GM23338 (cell line): Measurements from ENCODE around the gene TFPI. TPM values are rescaled to one million over a fixed set of nuclear protein-coding genes. Genes with fewer than 3 reads are reported as not detected.

Experiments
- ATAC-seq: fragments of 200-7000 bp; cut with Tn5 transposase; 3 replicates; pipeline ENCODE4 v1.9.1; 2020
- DNase-seq: peaks from one replicate; pipeline ENCODE4 v3.0.0-alpha.2; 2015; ENCODE audit warnings: low spot score
- H2AFZ ChIP-seq: fragments of 200-600 bp; sonication (generic); 2 replicates; pipeline ENCODE4 v1.8.0; 2016; ENCODE audit warnings: antibody characterized with exemption, mild to moderate bottlenecking, moderate library complexity
- H3F3A ChIP-seq: fragments of 200-600 bp; sonication (generic); replicated peaks from 2 replicates; pipeline ENCODE4 v1.8.0; 2017; ENCODE audit warnings: antibody characterized with exemption, mixed run types, low read depth
- H3K27ac ChIP-seq: fragments of 200-600 bp; sonication (generic); 2 replicates; pipeline ENCODE4 v1.6.1; 2016; ENCODE audit warnings: low read depth
- H3K27me3 ChIP-seq: fragments of 200-600 bp; sonication (generic); 2 replicates; pipeline ENCODE4 v1.8.0; 2016; ENCODE audit warnings: mild to moderate bottlenecking, mixed run types, moderate library complexity; ENCODE audit not compliant: insufficient read depth
- H3K36me3 ChIP-seq: fragments of 200-600 bp; sonication (generic); 2 replicates; pipeline ENCODE4 v1.8.0; 2016; ENCODE audit warnings: mild to moderate bottlenecking; ENCODE audit not compliant: insufficient read depth
- H3K4me1 ChIP-seq: fragments of 200-600 bp; sonication (generic); 2 replicates; pipeline ENCODE4 v1.8.0; 2016; ENCODE audit warnings: mild to moderate bottlenecking, moderate library complexity; ENCODE audit not compliant: insufficient read depth
- H3K4me2 ChIP-seq: fragments of 200-600 bp; sonication (generic); 2 replicates; pipeline ENCODE4 v1.7.1; 2017; ENCODE audit warnings: mixed run types
- H3K4me3 ChIP-seq: fragments of 200-600 bp; sonication (generic); 2 replicates; pipeline ENCODE4 v1.6.1; 2016; ENCODE audit warnings: mixed run types
- H3K79me2 ChIP-seq: fragments of 200-600 bp; sonication (generic); replicated peaks from 2 replicates; pipeline ENCODE4 v1.8.0; 2017; ENCODE audit warnings: mild to moderate bottlenecking; ENCODE audit not compliant: insufficient read depth
- H3K9me2 ChIP-seq: fragments of 200-600 bp; sonication (generic); 2 replicates; pipeline ENCODE4 v1.8.0; 2017; ENCODE audit not compliant: insufficient read depth
- H4K20me1 ChIP-seq: fragments of 200-600 bp; sonication (generic); replicated peaks from 2 replicates; pipeline ENCODE4 v1.8.0; 2017; ENCODE audit warnings: mild to moderate bottlenecking; ENCODE audit not compliant: insufficient read depth
- H3K27ac Mint-ChIP-seq: 2 replicates; pipeline ENCODE4 v1.8.0; 2020; ENCODE audit warnings: inconsistent platforms, mild to moderate bottlenecking, moderate library complexity, mixed read lengths
- H3K27me3 Mint-ChIP-seq: 3 replicates; pipeline ENCODE4 v1.8.0; 2022; ENCODE audit warnings: low read depth, mild to moderate bottlenecking, moderate library complexity, mixed read lengths, inconsistent platforms; ENCODE audit not compliant: insufficient read depth, poor library complexity
- H3K36me3 Mint-ChIP-seq: 3 replicates; pipeline ENCODE4 v1.8.0; 2021; ENCODE audit warnings: low read depth, mild to moderate bottlenecking, inconsistent platforms, moderate library complexity, mixed read lengths
- H3K4me1 Mint-ChIP-seq: 3 replicates; pipeline ENCODE4 v1.8.0; 2020; ENCODE audit warnings: mild to moderate bottlenecking, inconsistent platforms, mixed read lengths
- H3K4me3 Mint-ChIP-seq: 3 replicates; pipeline ENCODE4 v1.8.0; 2021; ENCODE audit warnings: moderate library complexity, mild to moderate bottlenecking, inconsistent platforms, mixed read lengths
- H3K9me3 Mint-ChIP-seq: 3 replicates; pipeline ENCODE4 v1.8.0; 2020; ENCODE audit warnings: moderate library complexity, mild to moderate bottlenecking, inconsistent platforms, mixed read lengths
- CREB1 ChIP-seq: fragments of 250-450 bp; sonication (Bioruptor Pico); IDR thresholded peaks from 2 replicates; pipeline ENCODE4 v1.5.0; 2020; ENCODE audit warnings: low read depth, mild to moderate bottlenecking, moderate library complexity
- EZH2 ChIP-seq: fragments of 200-600 bp; sonication (generic); IDR thresholded peaks from one replicate; pipeline ENCODE4 v1.8.0; 2017; ENCODE audit warnings: antibody characterized with exemption, mild to moderate bottlenecking, low read depth; ENCODE audit not compliant: unreplicated experiment
- EZH2phosphoT487 ChIP-seq: fragments of 200-600 bp; sonication (generic); IDR thresholded peaks from one replicate; pipeline ENCODE4 v1.8.1; 2018; ENCODE audit warnings: antibody characterized with exemption; ENCODE audit not compliant: unreplicated experiment
- JUNB ChIP-seq: IDR thresholded peaks from one replicate; pipeline ENCODE4 v1.6.1; 2016; ENCODE audit warnings: antibody characterized with exemption; ENCODE audit not compliant: unreplicated experiment
- NANOG ChIP-seq: IDR thresholded peaks from 2 replicates; pipeline ENCODE4 v1.6.1; 2016; ENCODE audit warnings: antibody characterized with exemption, borderline replicate concordance
- POLR2AphosphoS5 ChIP-seq: IDR thresholded peaks from 2 replicates; pipeline ENCODE4 v1.6.1; 2016; ENCODE audit warnings: antibody characterized with exemption, low read depth
- STAT1 ChIP-seq: IDR thresholded peaks from one replicate; pipeline ENCODE4 v1.6.1; 2016; ENCODE audit warnings: antibody characterized with exemption; ENCODE audit not compliant: unreplicated experiment
- ZNF114 ChIP-seq: fragments of 250-450 bp; sonication (Bioruptor Pico); IDR thresholded peaks from 2 replicates; pipeline ENCODE4 v1.5.0; 2020; ENCODE audit warnings: mild to moderate bottlenecking, moderate library complexity
- ZNF331 ChIP-seq: fragments of 250-450 bp; sonication (Bioruptor Pico); IDR thresholded peaks from 2 replicates; pipeline ENCODE4 v1.5.0; 2020; ENCODE audit warnings: low read depth, mild to moderate bottlenecking, moderate library complexity
- polyA plus RNA-seq: library from polyadenylated mRNA; unstranded; fragments of >200 nt; fragmentation: Nextera tagmentation; extraction: Ambion mirVana; gene quantifications from 2 replicates; pipeline ENCODE4 v1.2.1, GENCODE V29; 2016
- total RNA-seq: library from RNA; depleted of rRNA; stranded (reverse); fragments of >200 nt; shearing (Covaris generic); gene quantifications from 2 replicates; pipeline ENCODE4 v1.2.3, GENCODE V29; 2014
- TF ChIP-seq, protein P1 (sequence below): IDR thresholded peaks from one replicate; pipeline ENCODE4 v1.6.1; 2018; ENCODE audit warnings: antibody characterized with exemption; ENCODE audit not compliant: unreplicated experiment
- TF ChIP-seq, protein P2 (sequence below): fragments of 250-450 bp; sonication (Bioruptor Pico); IDR thresholded peaks from 2 replicates; pipeline ENCODE4 v1.5.0; 2020; ENCODE audit warnings: mild to moderate bottlenecking, moderate library complexity
- TF ChIP-seq, protein P3 (sequence below), 2 experiments: fragments of 200-600 bp in 1 of 2; sonication (generic) in 1 of 2; conservative IDR thresholded peaks; 2 replicates each; pipeline versions ENCODE4 v1.5.1 to v1.6.1; 2016 to 2017; ENCODE audit warnings: antibody characterized with exemption in 2 of 2, low read depth in 2 of 2, mild to moderate bottlenecking in 2 of 2, moderate library complexity in 1 of 2
- TF ChIP-seq, protein P4 (sequence below): IDR thresholded peaks from 2 replicates; pipeline ENCODE4 v1.6.1; 2016; ENCODE audit warnings: antibody characterized with exemption

Gene TFPI
- total and polyA plus RNA-seq, 2 experiments from 2014 or later, result 1.8 to 1.9 TPM

DNA sequence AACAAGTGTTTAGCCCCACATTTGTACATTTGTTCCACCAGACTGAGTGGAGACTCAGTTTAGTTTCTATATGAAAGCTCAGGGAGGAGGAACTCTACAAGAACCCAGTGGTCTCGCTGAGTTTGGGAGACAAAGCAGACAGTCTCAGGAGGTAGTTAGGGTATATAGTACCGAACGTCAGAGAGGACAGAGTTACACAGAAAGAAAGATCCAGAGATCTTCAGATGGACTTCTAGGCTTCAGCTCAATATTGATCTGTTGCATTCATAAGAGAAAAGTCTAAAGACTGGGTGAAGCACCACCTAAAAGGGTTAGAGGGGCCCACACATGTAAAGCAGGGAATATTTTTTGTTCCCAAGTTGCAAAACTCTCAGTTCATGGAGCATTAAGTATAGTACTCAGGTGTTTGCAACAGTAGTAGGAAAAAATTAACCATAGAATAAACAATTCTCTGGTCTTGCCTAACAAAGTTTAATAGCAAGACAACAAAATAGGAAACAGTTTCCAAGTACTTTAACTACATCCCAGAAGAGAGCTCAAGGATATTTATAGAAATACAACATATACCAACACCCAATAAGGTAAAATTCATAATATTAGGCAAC, 4.2 kb downstream of the TFPI start:
- no peaks in the 10 kb centered on the region for H3K9me2 ChIP-seq
- Mint-ChIP-seq H3K9me3 (no peaks in the 10 kb centered on the region), H3K27me3 (no peaks in the 10 kb centered on the region), H3K36me3 (no peaks in the 10 kb centered on the region; the same call in 2 of the 3 replicates), H3K4me3 (no peak overlapping the region), H3K4me1 (peaks cover 20% of the 10 kb centered on the region), H3K27ac (no peak overlapping the region)
- H4K20me1 ChIP-seq, result no peaks in the 10 kb centered on the region
- no peaks in the 10 kb centered on the region for H3K27me3 ChIP-seq
- TF ChIP-seq ZNF114, result no peak
- TF ChIP-seq, protein P1, sequence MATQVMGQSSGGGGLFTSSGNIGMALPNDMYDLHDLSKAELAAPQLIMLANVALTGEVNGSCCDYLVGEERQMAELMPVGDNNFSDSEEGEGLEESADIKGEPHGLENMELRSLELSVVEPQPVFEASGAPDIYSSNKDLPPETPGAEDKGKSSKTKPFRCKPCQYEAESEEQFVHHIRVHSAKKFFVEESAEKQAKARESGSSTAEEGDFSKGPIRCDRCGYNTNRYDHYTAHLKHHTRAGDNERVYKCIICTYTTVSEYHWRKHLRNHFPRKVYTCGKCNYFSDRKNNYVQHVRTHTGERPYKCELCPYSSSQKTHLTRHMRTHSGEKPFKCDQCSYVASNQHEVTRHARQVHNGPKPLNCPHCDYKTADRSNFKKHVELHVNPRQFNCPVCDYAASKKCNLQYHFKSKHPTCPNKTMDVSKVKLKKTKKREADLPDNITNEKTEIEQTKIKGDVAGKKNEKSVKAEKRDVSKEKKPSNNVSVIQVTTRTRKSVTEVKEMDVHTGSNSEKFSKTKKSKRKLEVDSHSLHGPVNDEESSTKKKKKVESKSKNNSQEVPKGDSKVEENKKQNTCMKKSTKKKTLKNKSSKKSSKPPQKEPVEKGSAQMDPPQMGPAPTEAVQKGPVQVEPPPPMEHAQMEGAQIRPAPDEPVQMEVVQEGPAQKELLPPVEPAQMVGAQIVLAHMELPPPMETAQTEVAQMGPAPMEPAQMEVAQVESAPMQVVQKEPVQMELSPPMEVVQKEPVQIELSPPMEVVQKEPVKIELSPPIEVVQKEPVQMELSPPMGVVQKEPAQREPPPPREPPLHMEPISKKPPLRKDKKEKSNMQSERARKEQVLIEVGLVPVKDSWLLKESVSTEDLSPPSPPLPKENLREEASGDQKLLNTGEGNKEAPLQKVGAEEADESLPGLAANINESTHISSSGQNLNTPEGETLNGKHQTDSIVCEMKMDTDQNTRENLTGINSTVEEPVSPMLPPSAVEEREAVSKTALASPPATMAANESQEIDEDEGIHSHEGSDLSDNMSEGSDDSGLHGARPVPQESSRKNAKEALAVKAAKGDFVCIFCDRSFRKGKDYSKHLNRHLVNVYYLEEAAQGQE, result no peak
- TF ChIP-seq JUNB, result no peak
- no peak for TF ChIP-seq STAT1
- TF ChIP-seq, protein P2, sequence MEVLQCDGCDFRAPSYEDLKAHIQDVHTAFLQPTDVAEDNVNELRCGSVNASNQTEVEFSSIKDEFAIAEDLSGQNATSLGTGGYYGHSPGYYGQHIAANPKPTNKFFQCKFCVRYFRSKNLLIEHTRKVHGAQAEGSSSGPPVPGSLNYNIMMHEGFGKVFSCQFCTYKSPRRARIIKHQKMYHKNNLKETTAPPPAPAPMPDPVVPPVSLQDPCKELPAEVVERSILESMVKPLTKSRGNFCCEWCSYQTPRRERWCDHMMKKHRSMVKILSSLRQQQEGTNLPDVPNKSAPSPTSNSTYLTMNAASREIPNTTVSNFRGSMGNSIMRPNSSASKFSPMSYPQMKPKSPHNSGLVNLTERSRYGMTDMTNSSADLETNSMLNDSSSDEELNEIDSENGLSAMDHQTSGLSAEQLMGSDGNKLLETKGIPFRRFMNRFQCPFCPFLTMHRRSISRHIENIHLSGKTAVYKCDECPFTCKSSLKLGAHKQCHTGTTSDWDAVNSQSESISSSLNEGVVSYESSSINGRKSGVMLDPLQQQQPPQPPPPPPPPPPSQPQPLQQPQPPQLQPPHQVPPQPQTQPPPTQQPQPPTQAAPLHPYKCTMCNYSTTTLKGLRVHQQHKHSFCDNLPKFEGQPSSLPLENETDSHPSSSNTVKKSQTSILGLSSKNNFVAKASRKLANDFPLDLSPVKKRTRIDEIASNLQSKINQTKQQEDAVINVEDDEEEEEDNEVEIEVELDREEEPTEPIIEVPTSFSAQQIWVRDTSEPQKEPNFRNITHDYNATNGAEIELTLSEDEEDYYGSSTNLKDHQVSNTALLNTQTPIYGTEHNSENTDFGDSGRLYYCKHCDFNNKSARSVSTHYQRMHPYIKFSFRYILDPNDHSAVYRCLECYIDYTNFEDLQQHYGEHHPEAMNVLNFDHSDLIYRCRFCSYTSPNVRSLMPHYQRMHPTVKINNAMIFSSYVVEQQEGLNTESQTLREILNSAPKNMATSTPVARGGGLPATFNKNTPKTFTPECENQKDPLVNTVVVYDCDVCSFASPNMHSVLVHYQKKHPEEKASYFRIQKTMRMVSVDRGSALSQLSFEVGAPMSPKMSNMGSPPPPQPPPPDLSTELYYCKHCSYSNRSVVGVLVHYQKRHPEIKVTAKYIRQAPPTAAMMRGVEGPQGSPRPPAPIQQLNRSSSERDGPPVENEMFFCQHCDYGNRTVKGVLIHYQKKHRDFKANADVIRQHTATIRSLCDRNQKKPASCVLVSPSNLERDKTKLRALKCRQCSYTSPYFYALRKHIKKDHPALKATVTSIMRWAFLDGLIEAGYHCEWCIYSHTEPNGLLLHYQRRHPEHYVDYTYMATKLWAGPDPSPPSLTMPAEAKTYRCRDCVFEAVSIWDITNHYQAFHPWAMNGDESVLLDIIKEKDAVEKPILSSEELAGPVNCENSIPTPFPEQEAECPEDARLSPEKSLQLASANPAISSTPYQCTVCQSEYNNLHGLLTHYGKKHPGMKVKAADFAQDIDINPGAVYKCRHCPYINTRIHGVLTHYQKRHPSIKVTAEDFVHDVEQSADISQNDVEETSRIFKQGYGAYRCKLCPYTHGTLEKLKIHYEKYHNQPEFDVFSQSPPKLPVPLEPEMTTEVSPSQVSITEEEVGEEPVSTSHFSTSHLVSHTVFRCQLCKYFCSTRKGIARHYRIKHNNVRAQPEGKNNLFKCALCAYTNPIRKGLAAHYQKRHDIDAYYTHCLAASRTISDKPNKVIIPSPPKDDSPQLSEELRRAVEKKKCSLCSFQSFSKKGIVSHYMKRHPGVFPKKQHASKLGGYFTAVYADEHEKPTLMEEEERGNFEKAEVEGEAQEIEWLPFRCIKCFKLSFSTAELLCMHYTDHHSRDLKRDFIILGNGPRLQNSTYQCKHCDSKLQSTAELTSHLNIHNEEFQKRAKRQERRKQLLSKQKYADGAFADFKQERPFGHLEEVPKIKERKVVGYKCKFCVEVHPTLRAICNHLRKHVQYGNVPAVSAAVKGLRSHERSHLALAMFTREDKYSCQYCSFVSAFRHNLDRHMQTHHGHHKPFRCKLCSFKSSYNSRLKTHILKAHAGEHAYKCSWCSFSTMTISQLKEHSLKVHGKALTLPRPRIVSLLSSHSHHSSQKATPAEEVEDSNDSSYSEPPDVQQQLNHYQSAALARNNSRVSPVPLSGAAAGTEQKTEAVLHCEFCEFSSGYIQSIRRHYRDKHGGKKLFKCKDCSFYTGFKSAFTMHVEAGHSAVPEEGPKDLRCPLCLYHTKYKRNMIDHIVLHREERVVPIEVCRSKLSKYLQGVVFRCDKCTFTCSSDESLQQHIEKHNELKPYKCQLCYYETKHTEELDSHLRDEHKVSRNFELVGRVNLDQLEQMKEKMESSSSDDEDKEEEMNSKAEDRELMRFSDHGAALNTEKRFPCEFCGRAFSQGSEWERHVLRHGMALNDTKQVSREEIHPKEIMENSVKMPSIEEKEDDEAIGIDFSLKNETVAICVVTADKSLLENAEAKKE (CRISPR knock-in tag), result no peak
- no peak for TF ChIP-seq ZNF331 (CRISPR knock-in tag)
- no peak for TF ChIP-seq EZH2
- no peak for TF ChIP-seq POLR2AphosphoS5
- no peak for TF ChIP-seq EZH2phosphoT487
- no peak for TF ChIP-seq CREB1 (CRISPR knock-in tag)
- no peak for TF ChIP-seq NANOG
- TF ChIP-seq, protein P3, sequence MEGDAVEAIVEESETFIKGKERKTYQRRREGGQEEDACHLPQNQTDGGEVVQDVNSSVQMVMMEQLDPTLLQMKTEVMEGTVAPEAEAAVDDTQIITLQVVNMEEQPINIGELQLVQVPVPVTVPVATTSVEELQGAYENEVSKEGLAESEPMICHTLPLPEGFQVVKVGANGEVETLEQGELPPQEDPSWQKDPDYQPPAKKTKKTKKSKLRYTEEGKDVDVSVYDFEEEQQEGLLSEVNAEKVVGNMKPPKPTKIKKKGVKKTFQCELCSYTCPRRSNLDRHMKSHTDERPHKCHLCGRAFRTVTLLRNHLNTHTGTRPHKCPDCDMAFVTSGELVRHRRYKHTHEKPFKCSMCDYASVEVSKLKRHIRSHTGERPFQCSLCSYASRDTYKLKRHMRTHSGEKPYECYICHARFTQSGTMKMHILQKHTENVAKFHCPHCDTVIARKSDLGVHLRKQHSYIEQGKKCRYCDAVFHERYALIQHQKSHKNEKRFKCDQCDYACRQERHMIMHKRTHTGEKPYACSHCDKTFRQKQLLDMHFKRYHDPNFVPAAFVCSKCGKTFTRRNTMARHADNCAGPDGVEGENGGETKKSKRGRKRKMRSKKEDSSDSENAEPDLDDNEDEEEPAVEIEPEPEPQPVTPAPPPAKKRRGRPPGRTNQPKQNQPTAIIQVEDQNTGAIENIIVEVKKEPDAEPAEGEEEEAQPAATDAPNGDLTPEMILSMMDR (conservative IDR thresholded peaks at IDR 0.05; ENCODE audit: low read depth in 2 of 2), result no peak
- TF ChIP-seq, protein P4, sequence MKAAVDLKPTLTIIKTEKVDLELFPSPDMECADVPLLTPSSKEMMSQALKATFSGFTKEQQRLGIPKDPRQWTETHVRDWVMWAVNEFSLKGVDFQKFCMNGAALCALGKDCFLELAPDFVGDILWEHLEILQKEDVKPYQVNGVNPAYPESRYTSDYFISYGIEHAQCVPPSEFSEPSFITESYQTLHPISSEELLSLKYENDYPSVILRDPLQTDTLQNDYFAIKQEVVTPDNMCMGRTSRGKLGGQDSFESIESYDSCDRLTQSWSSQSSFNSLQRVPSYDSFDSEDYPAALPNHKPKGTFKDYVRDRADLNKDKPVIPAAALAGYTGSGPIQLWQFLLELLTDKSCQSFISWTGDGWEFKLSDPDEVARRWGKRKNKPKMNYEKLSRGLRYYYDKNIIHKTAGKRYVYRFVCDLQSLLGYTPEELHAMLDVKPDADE, result no peak
- no peak overlapping the region for H3K4me2 ChIP-seq
- ATAC-seq (no peak), DNase-seq (no peak)
- no peaks in the 10 kb centered on the region for H3K79me2 ChIP-seq
- peaks cover 25% of the 10 kb centered on the region for H3K4me1 ChIP-seq
- no peak overlapping the region for H3K4me3 ChIP-seq
- H2AFZ ChIP-seq, result no peak overlapping the region
- no peak overlapping the region for H3K27ac ChIP-seq
- H3F3A ChIP-seq, result no peaks in the 10 kb centered on the region
- H3K36me3 ChIP-seq, result no peaks in the 10 kb centered on the region
